Skin epidermis (tissue), 12 donors: ENCODE results near the gene LRRD1.
"Not testable (repeated sequence)": the region's sequence is repeated elsewhere in the genome, so short reads cannot be mapped to it uniquely, and the experiment has no call there.

Experiments
- H3K27ac ChIP-seq, 21 experiments: fragments of 200-600 bp; sonication (generic) in 11 of 21; one replicate each; pipeline ENCODE4 v1.5.0; 2020; ENCODE audit warnings: mild to moderate bottlenecking in 3 of 21, inconsistent platforms in 2 of 21, moderate library complexity in 2 of 21
- H3K4me3 ChIP-seq, 7 experiments: fragments of 200-600 bp; sonication (generic) in 2 of 7; one replicate each; pipeline ENCODE4 v1.5.0; 2020; ENCODE audit warnings: inconsistent platforms in 2 of 7, mild to moderate bottlenecking in 2 of 7, moderate library complexity in 1 of 7

LRRD1 gene

DNA sequence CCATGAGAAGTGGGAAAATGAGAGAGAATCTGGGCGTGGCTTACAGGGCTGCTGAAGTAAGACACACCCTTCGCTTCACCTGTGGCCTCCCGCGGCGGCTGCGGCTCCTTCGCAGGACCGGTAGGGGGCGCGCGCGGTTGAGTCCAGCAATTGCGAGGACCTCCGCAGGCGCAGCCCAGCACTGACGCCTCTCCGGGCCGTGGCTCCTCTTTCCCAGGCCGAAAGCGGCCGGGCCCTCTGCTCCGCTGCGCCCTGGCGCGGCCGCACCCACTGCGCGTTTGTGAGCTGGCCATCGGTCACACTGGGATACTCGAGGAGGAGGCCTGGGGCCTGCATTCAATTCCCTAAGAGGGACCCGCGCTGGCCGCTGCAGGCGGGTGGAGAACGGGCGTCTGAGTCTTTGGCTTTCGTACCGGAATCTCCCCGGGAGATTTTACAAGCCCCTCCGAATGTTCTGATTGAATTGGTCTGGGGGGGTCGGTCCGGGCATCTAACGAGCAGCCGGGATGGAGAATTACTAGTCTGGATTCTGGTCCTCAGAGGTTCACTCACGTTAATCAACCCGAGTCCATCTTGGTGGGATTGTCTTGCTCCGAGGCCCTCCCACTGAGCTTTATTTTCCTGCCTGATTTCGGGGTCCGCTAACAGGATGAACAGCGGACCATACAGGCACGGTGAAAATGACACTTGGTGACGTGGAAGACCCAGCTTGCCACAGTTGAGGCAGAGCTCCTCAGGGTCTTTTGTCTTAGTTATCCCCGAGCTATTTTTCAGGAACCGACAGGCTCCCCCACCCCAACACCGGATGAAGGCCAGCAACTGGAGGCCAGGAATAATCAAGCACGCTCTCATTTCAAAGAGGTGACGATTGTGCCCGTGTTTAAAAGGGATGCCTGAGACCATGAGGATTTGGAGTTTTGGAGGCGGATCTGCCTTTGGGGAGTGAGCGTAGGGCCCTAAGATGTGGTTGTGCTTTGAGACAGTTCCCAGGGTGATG lies at the start of gene LRRD1:
LRRD1 (minus strand) TSS at position 215 of the 997 bp plus-strand sequence. CDS start 13,940 bp downstream, outside the sequence.
- H3K4me3 ChIP-seq, result peak within 1 kb of the TSS; percentile 31 to 57 (median 45)
- H3K27ac ChIP-seq, result peak within 1 kb of the TSS in 19 of 21 experiments; percentile 21 to 87 (median 68)

DNA sequence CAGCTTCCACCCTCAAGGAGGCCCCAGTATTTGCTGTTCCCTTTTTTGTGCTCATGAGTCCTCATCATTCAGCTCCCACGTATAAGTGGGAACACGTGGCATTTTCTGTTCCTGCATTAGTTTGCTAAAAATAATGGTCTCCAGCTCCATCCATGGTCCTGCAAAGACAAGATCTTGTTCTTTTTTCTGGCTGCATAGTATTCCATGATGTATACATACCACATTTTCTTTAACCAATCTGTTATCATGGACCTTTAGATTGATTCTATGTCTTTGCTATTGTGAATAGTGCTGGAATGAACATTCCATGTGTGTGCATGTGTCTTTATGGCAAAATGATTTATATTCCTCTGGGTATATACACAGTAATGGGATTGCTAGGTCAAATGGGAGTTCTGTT lies 49.8 kb upstream of the LRRD1 start:
- Histone ChIP-seq H3K27ac (no peak overlapping the region), H3K4me3 (no peak overlapping the region)

DNA sequence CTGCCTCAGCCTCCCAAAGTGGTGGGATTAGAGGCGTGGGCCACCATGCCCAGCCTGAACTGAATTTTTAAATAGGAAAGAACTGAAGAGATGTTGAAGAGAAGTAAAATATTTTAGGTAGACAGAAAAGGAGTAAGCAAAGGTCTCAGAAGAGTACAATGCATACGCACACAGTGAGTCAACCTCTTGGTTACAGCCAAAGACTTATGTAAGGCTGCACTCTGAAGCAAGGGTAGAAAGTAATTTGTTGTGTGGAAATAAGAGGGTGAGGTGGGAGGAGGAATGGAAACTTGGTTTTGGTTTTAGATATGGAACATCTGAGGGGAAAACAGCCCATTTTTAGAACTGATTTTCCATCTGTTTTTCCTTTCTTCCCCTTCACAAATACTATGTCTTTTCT lies 49.2 kb upstream of the LRRD1 start:
- Histone ChIP-seq H3K27ac (no peak overlapping the region), H3K4me3 (no peak overlapping the region)

DNA sequence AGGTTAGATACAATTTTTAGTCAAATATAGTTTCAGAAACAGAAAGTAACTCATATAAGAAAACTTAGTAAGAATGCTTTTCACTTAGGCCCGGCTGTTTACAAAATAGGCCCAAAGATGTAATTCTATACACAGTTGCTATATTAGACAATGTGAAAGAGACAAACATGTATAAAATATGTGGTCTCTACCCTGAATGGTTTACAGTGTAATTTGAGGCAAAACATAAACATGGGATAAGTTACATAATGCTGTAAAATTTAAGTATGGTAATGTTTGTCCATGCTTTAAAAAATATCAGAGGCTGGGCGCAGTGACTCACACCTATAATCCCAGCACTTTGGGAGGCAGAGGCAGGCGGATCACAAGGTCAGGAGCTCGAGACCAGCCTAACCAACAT lies 48.0 kb upstream of the LRRD1 start:
- Histone ChIP-seq H3K27ac (no peak overlapping the region), H3K4me3 (no peak overlapping the region)

DNA sequence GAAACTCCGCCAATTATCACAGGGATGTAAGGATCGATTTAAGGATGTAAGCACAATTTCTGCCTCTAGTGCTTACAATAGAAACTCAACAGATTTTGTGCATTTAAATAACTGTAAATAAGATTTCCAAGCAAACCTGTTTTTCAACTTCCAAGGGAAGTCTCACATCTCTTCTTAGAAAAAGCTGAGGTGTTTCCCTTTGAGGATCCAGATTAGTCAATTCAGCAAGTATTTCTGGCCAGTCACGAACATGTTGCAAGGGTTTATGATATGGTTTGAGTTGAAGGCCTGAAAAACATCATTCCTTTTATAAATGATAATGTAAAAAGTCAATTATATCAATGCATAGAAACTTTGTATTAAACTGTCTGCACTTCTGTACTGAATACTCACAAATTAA lies 42.8 kb upstream of the LRRD1 start:
- no peak overlapping the region for H3K4me3 ChIP-seq
- H3K27ac ChIP-seq, result no peak overlapping the region

DNA sequence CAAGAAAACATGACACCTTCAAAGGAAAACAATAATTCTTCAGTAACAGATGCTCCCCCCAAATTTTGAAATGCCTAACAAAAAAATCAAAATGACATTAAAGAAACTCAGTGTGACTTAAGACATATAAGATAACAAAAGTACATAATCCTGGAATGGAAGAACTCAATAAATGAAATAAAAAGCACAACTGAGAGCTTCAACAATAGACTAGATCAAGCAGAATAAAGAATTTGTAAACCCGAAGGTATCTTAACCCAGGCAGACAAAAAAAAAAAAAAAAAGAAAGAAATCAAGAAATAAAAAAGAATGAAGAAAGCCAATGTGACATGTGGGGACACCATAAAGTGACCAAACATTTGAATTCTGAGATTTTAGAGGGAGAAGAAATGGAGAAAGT lies 27.7 kb upstream of the LRRD1 start:
- Histone ChIP-seq H3K4me3 (no peak overlapping the region), H3K27ac (no peak overlapping the region)

DNA sequence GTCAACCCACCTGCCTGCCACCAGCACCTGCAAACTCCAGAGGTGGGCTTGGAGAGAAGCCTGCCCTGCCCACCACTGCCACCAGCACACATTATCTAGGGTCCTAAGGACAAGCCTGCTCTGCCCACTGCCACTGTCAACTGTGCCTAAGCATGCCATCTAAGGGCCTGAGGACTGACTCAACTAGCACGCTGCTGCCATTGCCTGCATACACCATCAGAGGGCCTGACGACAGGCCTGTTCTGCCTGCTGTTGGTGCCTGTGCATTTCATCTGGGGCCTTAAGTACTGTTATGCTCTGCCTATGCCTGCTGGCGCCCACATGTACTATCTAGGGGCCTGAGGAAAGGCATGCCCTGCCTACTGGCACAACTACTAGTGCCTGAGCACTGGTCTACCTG lies 27.0 kb upstream of the LRRD1 start:
- H3K27ac ChIP-seq, result no peak overlapping the region
- H3K4me3 ChIP-seq, result no peak overlapping the region

DNA sequence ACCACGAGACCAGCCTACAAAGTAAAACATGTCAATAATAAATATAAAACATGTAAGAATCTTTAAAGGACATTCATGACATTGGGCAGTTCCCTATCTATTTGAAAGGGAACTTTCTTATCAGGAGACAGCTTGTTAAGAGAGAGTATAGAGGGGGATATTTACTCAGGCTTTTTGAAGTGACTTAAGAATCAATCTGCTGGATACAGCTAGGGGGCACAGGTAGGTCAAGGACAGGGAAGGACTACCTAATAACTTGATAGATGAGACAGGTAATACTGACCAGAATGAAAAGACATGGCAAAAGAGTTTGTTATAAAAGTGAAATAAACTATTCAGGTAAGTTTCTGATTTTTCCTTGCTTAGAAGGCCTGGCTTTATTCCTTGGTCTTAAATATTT lies 21.8 kb upstream of the LRRD1 start:
- Histone ChIP-seq H3K27ac (no peak overlapping the region), H3K4me3 (no peak overlapping the region)

DNA sequence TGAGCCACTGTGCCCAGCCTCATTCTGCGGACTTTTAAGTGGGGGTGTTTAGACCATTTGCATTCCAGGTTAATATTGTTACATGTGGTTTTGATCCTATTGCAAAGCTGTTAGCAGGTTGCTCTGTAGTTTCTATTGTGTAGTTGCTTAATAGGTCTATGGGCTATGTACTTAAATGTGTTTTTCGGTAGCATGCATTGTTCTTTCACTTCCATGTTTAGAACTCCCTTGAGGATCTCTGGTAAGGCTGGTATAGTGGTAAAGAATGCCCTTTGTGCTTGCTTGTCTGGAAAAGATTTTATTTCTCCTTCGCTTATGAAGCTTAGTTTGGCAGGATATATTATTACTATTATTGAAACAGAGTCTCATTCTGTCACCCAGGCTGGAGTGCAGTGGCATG lies 13.4 kb upstream of the LRRD1 start:
- H3K27ac ChIP-seq, result no peak overlapping the region

DNA sequence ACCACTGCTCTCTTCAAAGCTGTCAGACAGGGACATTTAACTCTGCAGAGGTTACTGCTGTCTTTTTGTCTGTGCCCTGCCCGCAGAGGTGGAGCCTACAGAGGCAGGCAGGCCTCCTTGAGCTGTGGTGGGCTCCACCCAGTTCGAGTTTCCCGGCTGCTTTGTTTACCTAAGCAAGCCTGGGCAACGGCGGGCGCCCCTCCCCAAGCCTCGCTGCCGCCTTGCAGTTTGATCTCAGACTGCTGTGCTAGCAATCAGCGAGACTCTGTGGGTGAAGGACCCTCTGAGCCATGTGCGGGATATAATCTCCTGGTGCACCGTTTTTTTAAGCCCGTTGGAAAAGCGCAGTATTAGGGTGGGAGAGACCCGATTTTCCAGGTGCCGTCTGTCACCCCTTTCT lies 10.3 kb upstream of the LRRD1 start:
- not testable (repeated sequence) for H3K27ac ChIP-seq, H3K4me3 ChIP-seq

More for the DNA sequence above, 13.4 kb upstream of the LRRD1 start:
- no peak overlapping the region for H3K4me3 ChIP-seq

DNA sequence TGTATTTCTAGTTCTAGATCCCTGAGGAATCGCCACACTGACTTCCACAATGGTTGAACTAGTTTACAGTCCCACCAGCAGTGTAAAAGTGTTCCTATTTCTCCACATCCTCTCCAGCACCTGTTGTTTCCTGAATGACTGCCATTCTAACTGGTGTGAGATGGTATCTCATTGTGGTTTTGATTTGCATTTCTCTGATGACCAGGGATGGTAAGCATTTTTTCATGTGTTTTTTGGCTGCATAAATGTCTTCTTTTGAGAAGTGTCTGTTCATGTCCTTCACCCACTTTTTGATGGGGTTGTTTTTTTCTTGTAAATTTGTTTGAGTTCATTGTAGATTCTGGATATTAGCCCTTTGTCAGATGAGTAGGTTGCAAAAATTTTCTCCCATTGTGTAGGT lies 5.4 kb upstream of the LRRD1 start:
- H3K27ac ChIP-seq, result not testable (repeated sequence)

DNA sequence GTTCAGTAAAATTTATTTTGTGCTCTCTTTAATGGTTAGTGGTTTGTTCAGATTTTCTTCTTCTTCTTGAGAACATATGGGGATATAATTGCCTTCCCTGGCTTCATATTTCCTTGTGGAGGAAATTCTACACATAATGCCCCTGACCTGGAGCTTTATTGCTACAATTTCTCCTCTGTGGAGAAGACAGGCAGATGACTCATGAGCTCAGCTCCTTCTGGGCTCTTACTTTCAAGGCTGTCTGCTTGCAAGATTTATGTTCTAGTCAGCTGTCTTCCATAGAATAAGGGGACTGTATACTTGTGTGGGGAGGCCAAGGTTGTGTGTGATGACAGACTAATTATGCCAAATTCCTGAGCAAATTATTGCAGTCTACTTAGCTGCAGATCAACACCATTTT lies 1.6 kb downstream of the LRRD1 start:
- Histone ChIP-seq H3K4me3 (no peak overlapping the region), H3K27ac (no peak overlapping the region)

More for the DNA sequence above, 5.4 kb upstream of the LRRD1 start:
- H3K4me3 ChIP-seq, result not testable (repeated sequence)

DNA sequence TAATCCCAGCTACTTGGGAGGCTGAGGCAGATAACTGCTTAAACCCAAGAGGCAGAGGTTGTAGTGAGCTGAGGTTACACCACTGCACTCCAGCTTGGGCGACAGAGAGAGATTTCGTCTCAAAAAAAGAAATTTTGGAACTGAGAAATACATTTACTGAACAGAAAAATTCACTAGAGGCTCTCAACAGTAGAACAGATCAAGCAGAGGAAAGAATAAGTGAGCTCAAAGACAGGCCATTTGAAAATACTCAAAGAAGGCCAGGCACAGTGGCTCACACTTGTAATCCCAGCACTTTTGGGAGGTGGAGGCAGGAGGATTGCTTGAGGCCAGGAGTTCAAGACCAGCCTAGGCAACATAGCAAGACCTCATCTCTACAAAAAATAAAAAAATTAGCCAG lies 9.4 kb downstream of the LRRD1 start:
- not testable (repeated sequence) for H3K27ac ChIP-seq, H3K4me3 ChIP-seq

DNA sequence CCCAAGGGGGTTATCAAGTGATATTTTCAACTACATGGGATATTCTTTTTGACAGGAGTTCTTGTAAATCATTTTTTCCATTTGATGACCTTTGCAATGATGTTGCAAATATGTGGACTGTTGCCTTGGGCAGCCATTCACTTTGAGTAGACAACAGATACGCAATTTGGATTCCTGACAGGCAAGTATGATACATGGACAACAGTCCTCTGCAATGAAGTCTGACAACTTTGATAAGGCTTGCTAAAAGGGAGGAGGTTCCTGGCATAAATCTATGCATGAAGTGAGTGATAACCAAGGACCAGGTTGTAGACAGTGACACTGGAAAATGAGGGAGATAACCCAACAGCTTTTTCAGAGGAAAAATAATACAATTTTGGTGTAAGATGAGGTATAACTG lies 17.7 kb downstream of the LRRD1 start:
- Histone ChIP-seq H3K4me3 (no peak overlapping the region), H3K27ac (no peak overlapping the region)

DNA sequence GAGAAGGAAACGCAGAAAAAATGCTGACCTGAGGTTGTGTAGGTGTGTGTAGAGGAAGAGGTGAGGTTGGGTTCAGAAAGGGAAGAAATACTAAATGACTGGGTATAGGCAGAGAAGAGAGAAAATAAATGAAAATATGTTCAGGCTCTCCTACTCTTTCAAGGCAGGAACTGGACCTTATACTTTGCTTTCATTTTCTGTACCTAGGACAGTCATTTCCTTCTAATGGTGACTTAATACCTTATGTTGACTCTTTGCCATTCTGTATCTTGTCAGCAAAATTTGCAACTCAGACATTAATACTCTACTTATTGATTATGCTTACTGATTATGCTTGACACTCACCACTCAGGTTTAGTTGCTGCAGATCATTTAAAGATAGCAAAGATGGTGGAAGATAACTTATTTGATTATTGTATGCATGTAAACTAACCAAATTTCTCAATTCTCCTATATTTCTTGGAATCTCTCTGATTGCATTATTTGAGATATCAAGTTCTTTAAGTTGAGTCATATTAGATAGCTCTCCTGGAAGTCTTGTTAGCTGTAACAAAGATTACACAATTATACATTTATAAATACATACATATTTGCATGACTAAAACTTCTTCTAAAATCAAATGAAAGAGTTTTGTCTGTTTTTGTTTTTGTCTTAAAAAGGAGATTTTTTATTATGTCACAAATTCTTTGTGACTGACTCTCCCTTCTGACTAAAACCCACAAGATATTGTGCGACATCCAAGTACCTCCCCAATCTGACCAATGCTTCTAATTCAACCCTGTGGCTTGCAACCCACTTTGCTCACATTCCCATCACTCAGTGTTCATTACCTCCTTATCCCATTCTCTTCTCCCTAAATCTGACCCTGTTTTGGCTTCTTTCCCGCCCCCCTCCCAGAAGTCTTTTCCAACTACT lies 20.0 kb downstream of the LRRD1 start:
- H3K27ac ChIP-seq, result peak overlapping the region in 2 of 21 experiments; percentile 15 to 56
- no peak overlapping the region for H3K4me3 ChIP-seq

DNA sequence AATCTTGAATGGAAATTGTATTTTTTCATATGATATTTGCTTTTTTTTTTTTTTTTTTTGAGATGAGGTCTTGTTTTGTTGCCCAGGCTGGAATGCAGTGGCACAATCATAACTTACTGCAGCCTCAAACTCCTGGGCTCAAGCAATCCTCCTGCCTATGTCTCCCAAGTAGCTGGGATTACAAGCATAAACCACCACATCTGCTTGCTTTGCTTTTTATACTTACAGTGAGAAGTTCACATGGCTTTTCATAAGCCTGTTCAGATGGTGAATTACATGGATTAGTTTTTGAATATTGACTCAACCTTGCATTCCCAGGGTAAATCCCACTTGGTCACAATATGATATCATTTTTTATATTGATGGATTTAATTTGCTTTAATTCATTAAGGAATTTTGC lies 22.0 kb downstream of the LRRD1 start:
- no peak overlapping the region for H3K4me3 ChIP-seq

DNA sequence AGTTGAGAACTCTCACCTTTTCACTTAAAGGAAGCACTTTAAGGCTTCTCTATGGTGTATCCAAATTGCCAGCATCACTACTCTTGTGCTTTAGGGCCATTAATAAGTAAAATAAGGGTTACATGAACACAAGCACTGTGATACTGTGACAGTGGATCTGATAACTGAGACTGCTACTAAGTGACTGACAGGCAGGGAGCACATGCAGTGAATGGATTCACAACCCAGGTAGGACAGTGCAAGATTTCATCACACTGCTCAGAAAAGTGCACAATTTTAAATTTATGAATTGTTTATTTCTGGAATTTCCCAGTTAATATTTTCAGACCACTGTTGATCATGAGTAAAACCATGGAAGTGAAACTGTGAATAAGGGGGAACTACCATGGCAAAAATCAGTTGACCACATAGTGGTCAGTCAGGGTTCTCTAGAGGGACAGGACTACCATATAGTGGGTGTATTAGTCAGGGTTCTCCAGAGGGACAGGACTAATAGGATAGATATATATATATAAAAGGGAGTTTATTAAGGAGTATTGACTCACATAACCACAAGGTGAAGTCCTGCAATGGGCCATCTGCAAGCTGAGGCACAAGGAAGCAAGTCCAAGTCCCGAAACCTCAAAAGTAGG lies 23.7 kb downstream of the LRRD1 start:
- Histone ChIP-seq H3K4me3 (no peak overlapping the region), H3K27ac (no peak overlapping the region)

More for the DNA sequence above, 22.0 kb downstream of the LRRD1 start:
- peak overlapping the region in 1 of 21 experiments; percentile 50 for H3K27ac ChIP-seq

DNA sequence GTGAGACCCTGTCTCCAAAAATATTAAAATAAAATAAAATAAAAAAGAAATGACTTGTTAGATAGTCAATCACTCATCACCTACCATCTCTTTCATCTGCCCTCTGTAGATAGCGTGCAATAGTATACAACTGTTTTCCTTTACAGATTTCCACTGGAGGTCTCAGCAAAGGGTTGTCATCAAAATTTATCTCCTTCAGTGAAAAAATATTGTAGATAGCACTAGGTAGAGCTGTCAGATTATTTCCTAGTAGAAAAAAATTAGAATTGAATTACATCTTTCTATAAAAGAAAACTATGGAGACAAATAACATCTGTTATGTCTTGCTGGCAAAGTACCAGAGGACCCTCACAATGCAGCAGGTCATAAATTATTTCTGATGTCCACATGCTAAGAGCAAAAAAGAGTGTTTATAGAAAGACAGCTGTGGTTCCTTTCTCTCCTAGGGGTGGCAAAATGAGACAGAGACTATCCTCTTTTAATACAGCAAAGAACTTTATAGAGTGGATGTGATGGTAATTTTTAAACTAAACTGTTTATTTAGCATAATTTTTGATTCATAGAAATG lies 28.4 kb downstream of the LRRD1 start:
- Histone ChIP-seq H3K27ac (no peak overlapping the region), H3K4me3 (no peak overlapping the region)

DNA sequence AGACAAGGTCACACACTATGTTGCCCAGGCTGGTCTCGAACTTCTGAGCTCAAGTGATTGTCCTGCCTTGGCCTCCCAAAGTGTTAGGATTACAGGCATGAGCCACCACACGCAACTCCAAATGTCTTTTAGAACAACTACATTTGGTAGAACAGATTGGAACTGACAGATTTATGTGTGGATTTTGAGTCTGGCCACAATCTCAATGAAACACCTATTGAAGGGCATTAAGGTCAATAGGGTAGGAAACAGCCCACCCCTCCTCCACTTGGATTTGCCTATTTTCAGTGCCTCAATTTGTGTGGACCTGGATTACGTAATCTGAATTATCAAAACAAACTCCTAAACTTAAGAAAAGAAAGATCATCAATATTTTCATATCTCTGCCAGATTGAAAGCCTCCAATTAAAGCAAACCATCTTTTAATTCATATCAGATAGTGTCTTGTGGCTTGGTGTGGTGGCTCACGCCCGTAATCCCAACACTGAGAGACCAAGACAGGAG lies 29.2 kb downstream of the LRRD1 start:
- no peak overlapping the region for H3K4me3 ChIP-seq

More for the DNA sequence above, 29.2 kb downstream of the LRRD1 start:
- no peak overlapping the region for H3K27ac ChIP-seq
